ENCODE data around the gene STXBP3.
A peak's percentile ranks its signal among the peaks of the same experiment; 100 is the strongest.

STXBP3 gene

GRCh38 chr1:108831225-108831624, 84.8 kb downstream of the STXBP3 start:
- TF ChIP-seq CTCF (conservative IDR thresholded peaks at IDR 0.05; ENCODE audit: control insufficient read depth, insufficient read depth, low read depth, low read length) = no peak
- H3K4me3 ChIP-seq (ENCODE audit: control insufficient read depth, low read depth, low read length) = no peak overlapping the region
- peak; percentile 92 for DNase-seq (ENCODE audit: low read depth)

GRCh38 chr1:108832929-108833328, 86.5 kb downstream of the STXBP3 start:
- H3K4me3 ChIP-seq (ENCODE audit: control insufficient read depth, low read depth, low read length) = no peak overlapping the region
- TF ChIP-seq CTCF (conservative IDR thresholded peaks at IDR 0.05; ENCODE audit: control insufficient read depth, insufficient read depth, low read depth, low read length) = no peak

GRCh38 chr1:108841703-108842102, 95.2 kb downstream of the STXBP3 start:
- no peak for TF ChIP-seq CTCF (conservative IDR thresholded peaks at IDR 0.05; ENCODE audit: control insufficient read depth, insufficient read depth, low read depth, low read length)
- H3K4me3 ChIP-seq (ENCODE audit: control insufficient read depth, low read depth, low read length) = no peak overlapping the region
- DNase-seq (ENCODE audit: low read depth) = no peak

More at GRCh38 chr1:108832929-108833328, 86.5 kb downstream of the STXBP3 start:
- DNase-seq (ENCODE audit: low read depth) = no peak

- no peak for TF ChIP-seq CTCF (conservative IDR thresholded peaks at IDR 0.05; ENCODE audit: control insufficient read depth, insufficient read depth, low read depth, low read length)
- DNase-seq (ENCODE audit: low read depth) = no peak
Observed at GRCh38 chr1:108842525-108843181, 96.2 kb downstream of the STXBP3 start.

GRCh38 chr1:108843390-108844137, 97.1 kb downstream of the STXBP3 start:
- no peak for DNase-seq (ENCODE audit: low read depth)

More at GRCh38 chr1:108842525-108843181, 96.2 kb downstream of the STXBP3 start:
- H3K4me3 ChIP-seq (ENCODE audit: control insufficient read depth, low read depth, low read length) = no peak overlapping the region

GRCh38 chr1:108845446-108845845, 99.0 kb downstream of the STXBP3 start:
- TF ChIP-seq CTCF (conservative IDR thresholded peaks at IDR 0.05; ENCODE audit: control insufficient read depth, insufficient read depth, low read depth, low read length) = no peak
- H3K4me3 ChIP-seq (ENCODE audit: control insufficient read depth, low read depth, low read length) = no peak overlapping the region
- DNase-seq (ENCODE audit: low read depth) = no peak

More at GRCh38 chr1:108843390-108844137, 97.1 kb downstream of the STXBP3 start:
- TF ChIP-seq CTCF (conservative IDR thresholded peaks at IDR 0.05; ENCODE audit: control insufficient read depth, insufficient read depth, low read depth, low read length) = no peak
- H3K4me3 ChIP-seq (ENCODE audit: control insufficient read depth, low read depth, low read length) = no peak overlapping the region
